ENCODE results near the gene SCFD1.

The SCFD1 gene

DNA sequence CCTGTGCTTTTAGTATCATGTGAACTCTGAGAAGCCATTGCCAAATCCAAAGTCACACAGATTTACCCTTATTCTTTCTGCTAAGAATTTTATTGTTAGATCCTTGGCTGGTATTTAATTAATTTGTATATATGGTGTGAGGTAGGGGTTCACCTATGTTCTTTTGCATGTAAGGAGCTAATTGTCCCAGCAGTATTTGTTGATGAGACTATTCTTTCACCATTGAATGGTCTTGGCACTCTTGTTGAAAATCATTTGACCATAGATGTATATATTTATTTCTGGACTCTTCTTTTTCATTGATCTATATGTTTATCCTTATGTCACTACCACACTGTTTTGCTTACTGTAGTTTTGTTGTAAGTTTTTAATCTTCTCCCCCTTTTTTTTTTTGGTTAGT is 36.9 kb upstream of the SCFD1 start:
- Histone ChIP-seq H2AFZ (ENCODE audit: low read depth, low read length, severe bottlenecking) (no peak overlapping the region), H3K4me3 (ENCODE audit: insufficient read depth, low read length, poor library complexity, severe bottlenecking) (no peak overlapping the region), H3K9me3 (ENCODE audit: insufficient read depth, low read length) (no peaks in the 10 kb centered on the region; the same call in 1 of the 2 replicates), H4K20me1 (ENCODE audit: low read depth, low read length) (no peaks in the 10 kb centered on the region), H3K79me2 (ENCODE audit: insufficient read depth, low read length) (peaks cover 75% of the 10 kb centered on the region), H3K27me3 (ENCODE audit: low read length) (no peaks in the 10 kb centered on the region), H3K4me2 (ENCODE audit: low read depth, low read length, poor library complexity, severe bottlenecking) (no peak overlapping the region), H3K36me3 (ENCODE audit: low read length) (peaks cover 53% of the 10 kb centered on the region), H3K9ac (ENCODE audit: low read length) (no peak overlapping the region), H3K9me2 (replicated peaks; ENCODE audit: insufficient read depth, low read length) (no peaks in the 10 kb centered on the region), H3F3A (ENCODE audit: insufficient read depth) (peaks cover 9% of the 10 kb centered on the region; the same call in 1 of the 2 replicates), H3K27ac (ENCODE audit: low read depth, low read length) (no peak overlapping the region)
- no peak for TF ChIP-seq EZH2phosphoT487 (conservative IDR thresholded peaks at IDR 0.05; ENCODE audit: low read length)
- TF ChIP-seq, protein P1, sequence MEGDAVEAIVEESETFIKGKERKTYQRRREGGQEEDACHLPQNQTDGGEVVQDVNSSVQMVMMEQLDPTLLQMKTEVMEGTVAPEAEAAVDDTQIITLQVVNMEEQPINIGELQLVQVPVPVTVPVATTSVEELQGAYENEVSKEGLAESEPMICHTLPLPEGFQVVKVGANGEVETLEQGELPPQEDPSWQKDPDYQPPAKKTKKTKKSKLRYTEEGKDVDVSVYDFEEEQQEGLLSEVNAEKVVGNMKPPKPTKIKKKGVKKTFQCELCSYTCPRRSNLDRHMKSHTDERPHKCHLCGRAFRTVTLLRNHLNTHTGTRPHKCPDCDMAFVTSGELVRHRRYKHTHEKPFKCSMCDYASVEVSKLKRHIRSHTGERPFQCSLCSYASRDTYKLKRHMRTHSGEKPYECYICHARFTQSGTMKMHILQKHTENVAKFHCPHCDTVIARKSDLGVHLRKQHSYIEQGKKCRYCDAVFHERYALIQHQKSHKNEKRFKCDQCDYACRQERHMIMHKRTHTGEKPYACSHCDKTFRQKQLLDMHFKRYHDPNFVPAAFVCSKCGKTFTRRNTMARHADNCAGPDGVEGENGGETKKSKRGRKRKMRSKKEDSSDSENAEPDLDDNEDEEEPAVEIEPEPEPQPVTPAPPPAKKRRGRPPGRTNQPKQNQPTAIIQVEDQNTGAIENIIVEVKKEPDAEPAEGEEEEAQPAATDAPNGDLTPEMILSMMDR (IDR thresholded peaks at IDR 0.05; ENCODE audit: insufficient read depth, low read length, poor library complexity, severe bottlenecking): no peak

DNA sequence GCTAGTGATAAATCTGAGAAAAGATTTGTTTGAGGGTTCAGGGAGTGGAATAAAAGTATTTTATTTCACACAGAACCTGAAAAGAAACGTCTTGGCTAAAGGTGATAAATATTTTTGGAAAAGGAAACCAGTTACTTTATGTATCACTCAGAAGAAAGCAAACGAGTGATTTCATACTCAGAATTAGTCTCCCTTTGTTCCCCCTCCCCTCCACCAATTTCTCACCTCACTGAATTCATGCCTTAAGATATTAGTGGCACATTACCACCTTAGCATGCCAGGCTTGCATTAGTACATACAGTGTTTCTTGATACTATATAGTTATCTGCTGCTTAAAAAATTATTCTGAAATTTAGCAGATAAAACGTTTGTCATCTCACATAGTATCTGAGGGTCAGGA is 35.0 kb upstream of the SCFD1 start:
- Histone ChIP-seq H3F3A (ENCODE audit: insufficient read depth) (peaks cover 9% of the 10 kb centered on the region; the same call in 1 of the 2 replicates), H3K9me2 (replicated peaks; ENCODE audit: insufficient read depth, low read length) (no peaks in the 10 kb centered on the region), H3K79me2 (ENCODE audit: insufficient read depth, low read length) (peaks cover 60% of the 10 kb centered on the region), H3K4me3 (ENCODE audit: insufficient read depth, low read length, poor library complexity, severe bottlenecking) (no peak overlapping the region), H3K36me3 (ENCODE audit: low read length) (peaks cover 60% of the 10 kb centered on the region), H3K9me3 (ENCODE audit: insufficient read depth, low read length) (no peaks in the 10 kb centered on the region; the same call in 1 of the 2 replicates), H3K27me3 (ENCODE audit: low read length) (no peaks in the 10 kb centered on the region), H3K27ac (ENCODE audit: low read depth, low read length) (no peak overlapping the region), H3K9ac (ENCODE audit: low read length) (no peak overlapping the region), H3K4me2 (ENCODE audit: low read depth, low read length, poor library complexity, severe bottlenecking) (no peak overlapping the region), H4K20me1 (ENCODE audit: low read depth, low read length) (no peaks in the 10 kb centered on the region), H2AFZ (ENCODE audit: low read depth, low read length, severe bottlenecking) (no peak overlapping the region)
- no peak for TF ChIP-seq EZH2phosphoT487 (conservative IDR thresholded peaks at IDR 0.05; ENCODE audit: low read length)
- TF ChIP-seq, protein P1 (IDR thresholded peaks at IDR 0.05; ENCODE audit: insufficient read depth, low read length, poor library complexity, severe bottlenecking): no peak

DNA sequence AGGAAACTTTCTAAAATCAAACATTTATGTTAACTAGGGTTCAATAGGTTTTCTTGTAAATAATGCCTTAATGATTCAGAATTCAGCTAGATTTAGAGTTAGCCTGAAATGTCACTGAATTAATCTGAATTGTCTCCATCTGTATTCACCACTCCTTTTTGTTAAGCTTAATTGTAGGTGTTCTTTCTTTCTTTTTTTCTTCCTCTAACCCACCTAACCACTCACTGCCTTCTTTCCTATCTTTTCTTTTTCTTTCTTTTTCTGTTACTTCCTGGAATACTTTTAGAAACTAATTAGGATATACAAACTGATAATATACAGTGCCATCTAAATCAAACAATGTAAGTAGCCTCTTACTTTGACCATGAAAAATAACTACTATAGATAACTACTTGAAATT is 33.2 kb upstream of the SCFD1 start:
- H3K36me3 ChIP-seq (ENCODE audit: low read length): peaks cover 56% of the 10 kb centered on the region
- no peak overlapping the region for H3K4me3 ChIP-seq (ENCODE audit: insufficient read depth, low read length, poor library complexity, severe bottlenecking)
- H3K9ac ChIP-seq (ENCODE audit: low read length): no peak overlapping the region
- H3K4me2 ChIP-seq (ENCODE audit: low read depth, low read length, poor library complexity, severe bottlenecking): no peak overlapping the region
- H3K79me2 ChIP-seq (ENCODE audit: insufficient read depth, low read length): peaks cover 48% of the 10 kb centered on the region
- H4K20me1 ChIP-seq (ENCODE audit: low read depth, low read length): no peaks in the 10 kb centered on the region
- no peaks in the 10 kb centered on the region for H3K9me2 ChIP-seq (replicated peaks; ENCODE audit: insufficient read depth, low read length)
- no peak overlapping the region for H3K27ac ChIP-seq (ENCODE audit: low read depth, low read length)
- TF ChIP-seq EZH2phosphoT487 (conservative IDR thresholded peaks at IDR 0.05; ENCODE audit: low read length): no peak
- TF ChIP-seq, protein P1 (IDR thresholded peaks at IDR 0.05; ENCODE audit: insufficient read depth, low read length, poor library complexity, severe bottlenecking): no peak
- no peaks in the 10 kb centered on the region for H3K27me3 ChIP-seq (ENCODE audit: low read length)
- H3F3A ChIP-seq (ENCODE audit: insufficient read depth): peaks cover 9% of the 10 kb centered on the region; the same call in 1 of the 2 replicates
- H3K9me3 ChIP-seq (ENCODE audit: insufficient read depth, low read length): no peaks in the 10 kb centered on the region
- H2AFZ ChIP-seq (ENCODE audit: low read depth, low read length, severe bottlenecking): no peak overlapping the region
